Stimulated activated CD4-positive, alpha-beta T cell treated with anti-CD3 and anti-CD28 coated beads, Interleukin-12 subunit alpha, Interleukin-12 subunit beta, amount 100 ng/mL, for 48 hours (primary cell): ENCODE data around the gene MRTFB.

ENCODE experiments used
- DNase-seq, 3 donors: peaks; one replicate each; pipeline ENCODE4 v3.0.0-alpha.2; 2020; ENCODE audit warnings: low read depth in 2 of 3, low spot score in 1 of 3

The MRTFB gene

GRCh38 chr16:14223632-14224031 lies 152.5 kb downstream of the MRTFB start:
- DNase-seq, result no peak

DNA sequence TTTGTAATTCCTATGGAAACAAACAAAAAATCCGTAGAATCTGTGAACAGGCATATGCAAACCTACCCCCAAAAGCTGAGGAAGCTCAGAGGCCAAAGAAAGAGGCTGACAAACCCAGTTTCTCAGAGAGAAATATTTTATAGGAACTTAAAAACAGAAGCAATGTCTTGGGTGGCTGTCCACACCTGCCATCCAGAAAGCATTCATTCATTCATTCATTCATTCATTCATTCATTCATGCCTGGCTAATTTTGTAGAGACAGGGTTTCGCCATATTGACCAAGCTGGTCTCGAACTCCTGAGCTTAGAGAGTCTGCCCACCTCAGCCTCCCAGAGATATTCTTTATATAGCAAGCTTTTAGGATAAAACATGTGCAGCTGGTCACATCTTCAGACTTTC lies 154.3 kb downstream of the MRTFB start:
- no peak for DNase-seq

- DNase-seq, result no peak
These were observed 161.2 kb downstream of the MRTFB start for GRCh38 chr16:14232106-14232864.

DNA sequence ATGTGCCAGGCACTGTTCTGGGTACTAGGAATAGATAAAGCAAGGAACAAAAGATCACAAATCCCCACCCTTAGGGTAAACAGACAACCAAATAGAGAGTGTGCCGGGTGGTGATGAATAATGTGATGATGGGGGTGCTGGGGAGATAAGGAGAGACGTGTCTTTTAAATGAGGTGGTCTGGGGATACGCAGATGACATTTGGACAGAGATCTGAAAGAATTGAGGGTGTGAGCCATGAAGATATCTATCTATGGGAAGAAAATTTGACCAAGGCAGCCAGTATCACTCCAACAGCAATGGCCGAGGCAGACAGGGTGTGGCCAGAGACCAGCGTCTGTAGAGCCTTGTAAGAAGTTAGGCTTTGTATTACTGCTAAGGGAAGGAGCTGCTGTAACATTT lies 165.3 kb downstream of the MRTFB start:
- no peak for DNase-seq

GRCh38 chr16:14238756-14239155 lies 167.6 kb downstream of the MRTFB start:
- DNase-seq, result no peak

GRCh38 chr16:14239791-14240190 lies 168.7 kb downstream of the MRTFB start:
- DNase-seq, result no peak

DNA sequence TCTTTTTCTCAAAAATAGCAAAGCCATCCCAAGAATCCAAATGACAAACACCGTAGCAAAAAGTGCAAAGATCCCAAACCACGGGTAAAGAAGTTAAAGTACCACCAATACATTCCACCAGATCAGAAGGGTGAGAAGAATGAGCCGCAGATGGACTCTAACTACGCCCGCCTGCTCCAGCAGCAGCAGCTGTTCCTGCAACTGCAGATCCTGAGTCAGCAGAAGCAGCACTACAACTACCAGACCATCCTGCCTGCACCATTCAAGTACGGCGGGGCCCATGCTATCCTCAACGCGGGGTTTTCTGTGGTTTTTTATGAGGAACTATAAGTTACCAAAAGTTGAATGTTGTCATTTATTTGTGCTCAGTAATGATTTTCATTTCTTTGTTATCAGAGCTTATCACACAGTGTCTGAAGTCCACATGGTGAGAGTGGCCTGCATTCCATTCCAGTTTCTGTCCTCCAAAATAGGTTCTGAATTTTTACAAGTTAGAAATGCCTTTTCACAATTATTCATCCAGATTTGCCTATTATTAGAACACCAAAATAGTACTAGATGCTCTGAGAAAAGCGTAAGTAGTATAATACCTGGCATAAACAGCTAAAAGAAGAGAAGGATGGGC lies 169.2 kb downstream of the MRTFB start:
- no peak for DNase-seq

DNA sequence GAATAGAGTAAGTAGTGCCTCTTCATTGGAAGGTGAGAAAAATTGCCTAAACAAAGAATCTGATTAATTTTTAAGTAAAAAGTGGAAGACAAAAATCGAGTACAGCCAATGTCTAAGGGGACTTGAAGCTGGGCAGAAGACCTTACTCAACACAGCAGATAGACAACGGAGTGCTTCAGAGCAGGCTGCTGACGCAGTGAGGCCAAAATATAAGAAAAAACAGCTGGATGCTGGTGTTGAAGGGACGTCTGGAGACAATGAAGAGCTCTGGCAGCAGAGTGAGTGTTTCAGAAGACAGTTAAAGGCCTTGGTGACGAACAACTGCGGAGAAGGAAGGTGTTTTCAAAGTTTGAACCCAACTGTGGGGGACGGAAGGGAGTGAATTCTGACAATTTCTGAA lies 169.8 kb downstream of the MRTFB start:
- no peak for DNase-seq

GRCh38 chr16:14241631-14242030 lies 170.5 kb downstream of the MRTFB start:
- DNase-seq, result no peak

- DNase-seq, result no peak
These were observed 171.7 kb downstream of the MRTFB start for GRCh38 chr16:14242769-14243168.

GRCh38 chr16:14244196-14245010 lies 173.3 kb downstream of the MRTFB start:
- DNase-seq, result no peak

GRCh38 chr16:14248791-14249190 lies 177.7 kb downstream of the MRTFB start:
- DNase-seq, result no peak

DNA sequence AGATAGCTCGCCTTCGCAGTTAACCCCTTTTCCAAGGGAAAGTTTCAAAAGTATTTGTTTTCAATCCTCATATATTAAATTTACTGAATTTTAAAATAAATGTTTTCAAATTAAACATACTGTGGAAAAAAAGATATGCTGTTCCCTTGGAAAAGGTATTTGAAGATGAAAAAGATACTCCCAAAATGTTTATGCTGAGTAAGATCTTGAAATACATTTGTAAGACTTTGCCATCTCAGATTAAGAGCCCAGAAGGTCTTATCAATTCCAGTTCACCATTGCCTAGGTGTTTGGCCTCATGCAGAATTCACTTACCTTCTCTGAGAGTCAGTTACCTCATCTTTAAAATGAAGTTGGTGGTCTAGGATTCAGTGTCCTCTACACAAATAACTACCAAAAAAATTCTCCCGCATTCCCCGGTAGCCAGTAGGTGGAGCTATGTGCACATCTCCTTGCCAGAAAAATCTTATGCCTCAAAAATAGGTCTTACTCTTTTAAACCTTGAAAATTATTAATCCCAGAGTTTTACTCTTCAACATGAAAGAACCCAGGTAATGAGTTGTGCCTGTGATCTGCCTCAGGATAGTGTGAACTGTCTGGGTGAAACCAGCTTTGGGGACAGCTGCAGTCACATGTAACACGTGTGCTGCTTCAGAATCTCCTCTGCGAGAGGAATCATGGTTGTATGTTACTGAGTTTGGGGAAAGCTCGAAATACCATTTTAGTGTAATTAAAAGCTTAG lies 178.3 kb downstream of the MRTFB start:
- DNase-seq, result peak; percentile 8 to 59 (median 16)

DNA sequence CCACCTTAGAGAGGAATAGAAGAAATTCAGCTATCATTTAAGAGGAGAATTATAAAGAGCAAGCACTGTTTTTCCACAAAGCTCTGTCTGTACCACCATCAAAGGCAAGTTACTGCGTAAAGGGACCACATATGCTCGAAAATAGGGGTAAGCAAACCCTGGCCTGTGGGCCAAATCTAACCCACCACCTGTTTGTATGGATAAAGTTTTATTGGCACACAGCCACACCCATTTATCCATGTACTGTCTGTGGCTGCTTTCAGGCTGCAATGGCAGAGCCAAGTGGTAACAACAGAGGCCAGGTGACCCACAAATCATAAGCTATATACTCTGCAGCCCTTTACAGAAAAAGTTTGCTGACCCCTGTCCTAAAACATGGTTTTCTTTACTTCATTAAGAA lies 180.3 kb downstream of the MRTFB start:
- DNase-seq, result no peak

DNA sequence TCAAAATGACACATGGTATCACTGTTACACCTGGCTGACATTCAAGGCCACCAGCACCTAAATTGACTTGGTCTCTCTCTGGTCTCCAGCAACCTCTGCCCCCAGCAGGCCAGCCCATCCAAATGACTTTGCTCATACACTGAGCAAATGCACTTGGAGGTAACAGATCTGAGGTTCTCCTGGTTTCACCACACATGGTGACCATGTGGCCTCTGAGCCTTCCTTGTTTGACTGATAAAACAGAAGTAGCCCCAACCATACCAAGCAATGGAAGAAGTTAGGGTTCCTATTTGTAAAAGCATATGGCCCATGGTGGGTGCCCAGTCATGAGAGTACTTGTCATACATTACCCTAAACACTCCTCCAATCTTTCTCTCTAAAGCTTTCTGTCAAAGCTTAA lies 181.7 kb downstream of the MRTFB start:
- DNase-seq, result no peak

DNA sequence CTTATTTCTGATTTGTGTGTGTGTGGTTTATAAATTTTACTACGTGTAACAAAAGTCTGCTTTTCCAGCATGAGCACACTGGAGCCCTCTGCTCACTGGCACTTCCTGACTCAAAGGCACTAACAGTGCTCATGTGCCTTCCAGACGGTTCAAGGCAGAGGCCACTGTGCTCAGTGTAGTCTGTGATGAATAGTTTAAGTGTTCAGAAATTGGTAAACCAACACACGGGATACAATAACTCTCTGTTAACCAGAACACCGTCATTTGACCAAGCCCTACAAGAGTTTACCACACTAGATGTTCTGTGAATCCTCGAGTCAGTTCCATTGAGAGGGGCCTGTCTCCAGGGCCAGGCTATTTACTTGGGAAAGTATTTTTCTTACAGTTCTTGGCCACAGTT lies 191.9 kb downstream of the MRTFB start:
- DNase-seq, result no peak

GRCh38 chr16:14263769-14264168 lies 192.7 kb downstream of the MRTFB start:
- no peak for DNase-seq

DNA sequence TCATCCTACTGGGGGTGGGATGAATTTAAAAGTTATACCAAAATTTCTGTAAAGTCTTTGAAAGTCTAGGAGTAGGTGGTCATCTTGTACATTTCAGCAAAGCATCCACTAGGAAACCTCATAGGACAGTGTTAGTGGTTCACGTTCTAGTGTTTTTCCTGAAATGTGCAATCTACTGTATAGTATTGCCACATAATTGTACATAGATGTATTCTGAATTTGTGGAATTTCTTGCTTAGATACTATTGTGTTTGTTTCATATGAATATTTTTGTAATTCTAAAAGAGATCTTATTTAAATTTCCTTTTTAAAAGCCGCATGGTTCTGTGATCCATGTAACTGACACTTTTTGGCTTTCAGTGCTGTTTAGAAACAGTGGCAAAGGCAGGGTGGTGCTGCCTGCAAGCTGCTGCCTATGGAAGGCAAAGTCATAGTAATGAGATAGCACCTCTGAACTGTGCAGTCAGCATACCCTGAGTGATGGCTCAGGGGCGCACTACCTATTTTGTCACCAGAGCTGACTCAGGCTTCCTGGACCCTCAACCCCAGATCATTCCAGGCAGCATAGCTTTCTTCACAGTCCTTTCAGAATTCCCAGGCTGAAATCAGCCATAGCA lies 193.3 kb downstream of the MRTFB start:
- no peak for DNase-seq

DNA sequence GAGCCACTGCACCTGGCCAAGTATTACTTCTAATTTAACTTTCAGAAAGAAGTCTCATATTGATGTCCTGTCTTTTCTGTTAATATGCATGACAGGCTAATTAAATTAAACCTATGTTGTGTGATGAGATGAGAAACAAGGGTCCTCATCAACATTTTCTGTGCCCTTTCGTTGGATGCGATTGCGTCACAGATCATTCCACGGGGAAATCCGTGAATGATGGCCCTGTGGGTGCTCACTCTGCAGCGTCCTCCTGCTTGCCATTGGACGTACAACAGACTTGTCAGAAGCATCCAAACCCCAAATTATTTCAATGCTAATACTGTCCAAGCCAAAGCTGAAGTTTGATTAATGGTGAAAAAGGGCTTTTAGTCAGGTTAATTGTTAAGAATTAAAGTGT lies 197.0 kb downstream of the MRTFB start:
- DNase-seq, result no peak

DNA sequence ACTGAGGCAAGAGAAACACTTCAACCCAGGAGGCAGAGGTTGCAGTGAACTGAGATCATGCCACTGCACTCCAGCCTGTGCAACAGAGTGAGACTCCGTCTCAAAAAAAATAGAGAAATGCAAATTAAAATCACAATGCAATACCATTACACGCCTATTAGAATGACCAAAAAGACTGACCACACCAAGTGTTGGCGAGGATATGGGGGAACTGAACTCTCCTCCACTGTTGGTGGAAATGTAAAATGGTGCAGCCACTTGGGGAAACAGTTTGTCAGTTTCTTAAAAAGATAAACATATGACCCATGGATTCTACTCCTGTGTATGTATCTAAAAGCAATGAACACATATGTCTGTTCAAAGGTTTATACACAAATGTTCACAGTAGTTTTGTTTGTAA lies 204.8 kb downstream of the MRTFB start:
- DNase-seq, result no peak

GRCh38 chr16:14278749-14279148 lies 207.6 kb downstream of the MRTFB start:
- DNase-seq, result no peak
